ENCODE data around the gene CDC20.
A peak's percentile ranks its signal among the peaks of the same experiment; 100 is the strongest.

CDC20 gene

DNA sequence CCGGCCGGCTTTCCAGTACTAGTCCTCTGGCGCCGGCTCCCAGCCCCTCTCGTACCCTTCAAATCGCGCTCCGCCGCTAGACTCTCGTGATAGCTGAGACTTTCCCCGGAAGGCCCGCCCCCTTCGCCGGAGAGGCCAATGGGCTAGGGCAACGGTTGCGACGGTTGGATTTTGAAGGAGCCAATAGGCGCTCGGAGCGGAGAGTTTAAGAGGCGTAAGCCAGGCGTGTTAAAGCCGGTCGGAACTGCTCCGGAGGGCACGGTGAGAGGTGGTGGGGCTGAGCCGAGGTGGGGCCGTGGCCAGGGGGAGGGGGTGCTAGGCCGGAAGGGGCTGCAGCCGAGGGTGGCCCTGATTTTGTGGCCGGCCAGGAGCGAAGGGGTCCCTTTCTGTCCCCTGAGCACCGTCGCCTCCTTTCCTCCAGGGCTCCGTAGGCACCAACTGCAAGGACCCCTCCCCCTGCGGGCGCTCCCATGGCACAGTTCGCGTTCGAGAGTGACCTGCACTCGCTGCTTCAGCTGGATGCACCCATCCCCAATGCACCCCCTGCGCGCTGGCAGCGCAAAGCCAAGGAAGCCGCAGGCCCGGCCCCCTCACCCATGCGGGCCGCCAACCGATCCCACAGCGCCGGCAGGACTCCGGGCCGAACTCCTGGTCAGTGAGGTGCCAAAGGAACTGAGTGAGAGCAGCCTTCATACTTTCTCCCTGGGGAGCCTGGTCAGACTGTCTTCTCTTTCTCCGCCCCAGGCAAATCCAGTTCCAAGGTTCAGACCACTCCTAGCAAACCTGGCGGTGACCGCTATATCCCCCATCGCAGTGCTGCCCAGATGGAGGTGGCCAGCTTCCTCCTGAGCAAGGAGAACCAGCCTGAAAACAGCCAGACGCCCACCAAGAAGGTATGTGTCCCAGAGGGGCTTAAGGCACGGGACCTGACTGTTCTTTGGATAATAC is at the start of gene CDC20:
CDC20 (plus strand) TSS at position 236 of the 948 bp plus-strand sequence; CDS start at position 471, 235 bp downstream.
- DNase-seq (ENCODE audit: low read depth): peak; percentile 93

DNA sequence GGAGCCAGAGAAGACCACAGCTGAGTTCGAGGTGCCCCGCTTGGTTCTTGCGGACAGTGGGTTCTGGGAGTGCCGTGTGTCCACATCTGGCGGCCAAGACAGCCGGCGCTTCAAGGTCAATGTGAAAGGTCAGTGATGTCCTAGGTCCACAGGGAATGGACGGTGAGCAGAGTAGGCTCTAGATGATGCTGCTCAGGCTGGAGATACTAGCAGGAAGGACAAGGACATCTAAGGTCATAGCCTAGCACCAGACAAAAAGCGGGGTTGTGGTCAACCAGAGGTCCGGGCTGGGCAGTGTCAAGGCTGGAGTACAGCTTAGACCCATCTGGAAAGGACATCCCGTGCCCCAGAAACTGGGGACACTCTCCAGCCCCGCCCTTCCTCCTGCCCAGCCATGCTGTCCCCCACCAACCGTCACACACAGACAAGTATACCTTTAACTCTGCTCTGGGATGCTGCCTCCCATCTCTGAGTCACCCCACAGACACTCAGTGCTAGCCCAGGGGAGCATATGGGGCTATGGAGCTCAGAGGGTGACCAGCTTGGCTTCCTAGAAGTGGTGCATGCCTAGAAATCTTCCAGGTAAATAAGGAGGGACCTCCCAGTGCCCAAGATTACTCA is 49.3 kb upstream of the CDC20 start:
- DNase-seq (ENCODE audit: low read depth): no peak

DNA sequence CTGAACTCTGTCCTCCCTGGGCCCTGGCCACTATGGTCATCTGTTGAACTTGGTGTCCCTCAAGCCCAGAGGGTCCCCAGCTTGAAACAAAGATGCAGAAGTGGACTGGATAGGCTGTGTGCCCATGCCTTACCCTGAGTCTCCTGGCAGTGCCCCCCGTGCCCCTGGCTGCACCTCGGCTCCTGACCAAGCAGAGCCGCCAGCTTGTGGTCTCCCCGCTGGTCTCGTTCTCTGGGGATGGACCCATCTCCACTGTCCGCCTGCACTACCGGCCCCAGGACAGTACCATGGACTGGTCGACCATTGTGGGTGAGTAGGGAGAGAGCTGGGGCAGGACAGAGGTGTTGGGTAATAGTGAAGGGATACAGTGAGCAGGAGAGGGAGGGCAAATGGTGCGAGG is 47.3 kb upstream of the CDC20 start:
- DNase-seq (ENCODE audit: low read depth): no peak

DNA sequence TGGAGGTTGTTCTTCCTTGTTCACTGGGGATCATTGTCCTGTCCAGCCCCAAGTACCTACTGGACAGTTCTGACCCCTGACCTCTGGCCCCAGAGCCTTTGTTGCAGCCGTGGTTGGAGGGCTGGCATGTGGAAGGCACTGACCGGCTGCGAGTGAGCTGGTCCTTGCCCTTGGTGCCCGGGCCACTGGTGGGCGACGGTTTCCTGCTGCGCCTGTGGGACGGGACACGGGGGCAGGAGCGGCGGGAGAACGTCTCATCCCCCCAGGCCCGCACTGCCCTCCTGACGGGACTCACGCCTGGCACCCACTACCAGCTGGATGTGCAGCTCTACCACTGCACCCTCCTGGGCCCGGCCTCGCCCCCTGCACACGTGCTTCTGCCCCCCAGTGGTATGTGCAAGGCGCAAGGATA is 46.6 kb upstream of the CDC20 start:
- no peak for DNase-seq (ENCODE audit: low read depth)

DNA sequence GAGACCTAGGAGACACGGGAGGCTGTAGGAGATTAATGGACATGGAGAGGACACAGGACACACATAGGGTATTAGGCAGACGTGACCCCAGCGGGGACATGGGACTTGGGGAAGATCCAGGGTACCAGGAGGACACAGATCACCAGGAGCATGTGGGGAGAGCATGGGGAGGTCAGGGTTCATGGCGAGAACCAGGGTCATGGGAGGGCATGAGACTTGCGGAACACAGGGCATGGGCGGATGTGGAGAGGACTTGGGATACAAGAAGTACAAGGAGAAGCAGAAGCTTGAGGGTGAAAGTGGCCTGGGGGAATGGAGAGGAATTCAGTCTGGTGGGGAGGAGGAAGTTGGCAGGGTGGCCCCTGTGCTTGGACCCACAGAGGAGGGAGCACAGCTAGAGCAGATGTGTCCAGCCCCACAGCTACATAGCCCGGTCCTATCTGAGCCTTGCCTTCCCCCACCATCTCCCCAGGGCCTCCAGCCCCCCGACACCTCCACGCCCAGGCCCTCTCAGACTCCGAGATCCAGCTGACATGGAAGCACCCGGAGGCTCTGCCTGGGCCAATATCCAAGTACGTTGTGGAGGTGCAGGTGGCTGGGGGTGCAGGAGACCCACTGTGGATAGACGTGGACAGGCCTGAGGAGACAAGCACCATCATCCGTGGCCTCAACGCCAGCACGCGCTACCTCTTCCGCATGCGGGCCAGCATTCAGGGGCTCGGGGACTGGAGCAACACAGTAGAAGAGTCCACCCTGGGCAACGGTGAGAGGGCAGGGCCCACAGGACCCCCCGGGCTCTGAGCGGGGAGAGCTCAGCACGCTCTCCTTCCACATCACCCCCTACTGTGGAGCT is 45.9 kb upstream of the CDC20 start:
- no peak for DNase-seq (ENCODE audit: low read depth)

DNA sequence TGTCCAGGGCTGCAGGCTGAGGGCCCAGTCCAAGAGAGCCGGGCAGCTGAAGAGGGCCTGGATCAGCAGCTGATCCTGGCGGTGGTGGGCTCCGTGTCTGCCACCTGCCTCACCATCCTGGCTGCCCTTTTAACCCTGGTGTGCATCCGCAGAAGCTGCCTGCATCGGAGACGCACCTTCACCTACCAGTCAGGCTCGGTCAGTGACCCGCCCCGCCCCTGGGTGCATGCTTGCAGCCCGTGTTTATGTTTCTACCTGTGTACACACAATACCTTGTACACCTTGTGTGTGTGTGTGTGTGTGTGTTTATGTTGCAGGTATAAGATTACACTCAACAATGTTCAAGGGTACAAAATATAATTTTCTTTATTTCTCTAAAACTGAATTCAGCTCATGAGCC is 45.0 kb upstream of the CDC20 start:
- no peak for DNase-seq (ENCODE audit: low read depth)

DNA sequence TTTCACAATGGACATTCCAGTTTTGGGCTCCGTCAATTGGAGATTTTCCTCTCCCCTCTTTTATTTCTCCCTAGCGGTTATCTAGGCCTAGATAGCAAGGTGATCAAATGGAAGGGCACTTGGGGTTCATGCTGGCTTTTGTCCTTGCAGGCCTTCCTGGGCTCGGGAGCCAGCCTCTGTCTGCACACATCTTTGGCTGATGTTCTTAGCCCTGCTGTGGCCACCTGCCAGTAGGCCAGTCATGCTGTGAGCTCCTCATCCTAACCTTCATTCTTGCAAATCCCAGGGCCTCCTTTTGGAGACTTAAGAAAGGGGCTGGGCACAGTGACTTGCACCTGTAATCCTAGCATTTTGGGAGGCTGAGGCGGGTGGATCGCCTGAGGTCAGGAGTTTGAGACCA is 44.5 kb upstream of the CDC20 start:
- DNase-seq (ENCODE audit: low read depth): no peak

DNA sequence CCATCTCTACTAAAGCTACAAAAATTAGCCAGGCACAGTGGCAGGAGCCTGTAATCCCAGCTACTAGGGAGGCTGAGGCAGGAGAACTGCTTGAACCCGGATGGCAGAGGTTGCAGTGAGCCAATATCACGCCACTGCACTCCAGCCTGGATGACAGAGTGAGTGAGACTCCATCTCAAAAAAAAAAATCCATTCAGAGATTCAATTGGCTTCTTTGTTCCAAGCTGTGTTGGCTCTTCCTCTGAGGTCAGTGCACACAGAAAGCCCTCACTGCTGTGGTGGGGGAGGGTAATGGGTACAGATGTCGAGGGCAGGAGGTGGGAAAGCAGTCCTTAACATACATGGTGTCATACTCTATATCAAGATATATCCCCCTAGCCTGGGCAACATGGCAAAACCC is 43.3 kb upstream of the CDC20 start:
- no peak for DNase-seq (ENCODE audit: low read depth)

DNA sequence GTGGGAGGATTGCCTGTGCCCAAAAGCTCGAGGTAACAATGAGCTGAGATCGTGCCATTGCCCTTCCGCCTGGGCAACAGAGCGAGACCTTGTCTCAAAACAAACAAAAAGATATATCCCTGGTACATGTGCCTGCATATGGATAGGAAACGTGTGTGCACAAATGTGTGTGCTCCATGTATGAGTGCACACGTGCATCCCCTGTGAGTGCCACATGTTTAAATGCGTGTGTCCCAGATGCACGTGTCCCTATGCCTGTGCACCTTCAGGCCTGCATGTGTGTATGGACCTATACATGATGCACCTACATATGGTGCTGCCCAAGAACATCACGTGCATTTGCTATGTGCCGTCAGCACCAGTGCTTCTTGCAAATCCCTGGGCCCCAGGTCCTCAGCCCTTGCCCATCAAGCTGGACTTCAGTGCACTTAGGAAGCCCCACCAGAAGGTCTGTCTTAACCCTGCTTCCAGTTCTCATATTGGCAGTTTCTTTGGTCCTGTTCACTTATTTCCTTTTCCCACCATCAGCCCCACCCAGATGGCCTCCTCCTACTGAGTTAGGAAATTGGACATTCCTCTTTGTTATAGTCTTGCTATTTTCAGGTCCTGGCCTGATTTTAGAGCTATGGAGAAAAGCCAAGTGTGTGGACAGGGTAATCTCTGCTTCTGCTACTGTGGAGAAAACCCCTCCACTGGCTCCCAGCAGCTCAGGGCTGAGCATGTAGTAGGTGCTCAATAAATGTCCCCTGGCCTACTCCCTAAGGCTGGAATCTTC is 42.6 kb upstream of the CDC20 start:
- no peak for DNase-seq (ENCODE audit: low read depth)

DNA sequence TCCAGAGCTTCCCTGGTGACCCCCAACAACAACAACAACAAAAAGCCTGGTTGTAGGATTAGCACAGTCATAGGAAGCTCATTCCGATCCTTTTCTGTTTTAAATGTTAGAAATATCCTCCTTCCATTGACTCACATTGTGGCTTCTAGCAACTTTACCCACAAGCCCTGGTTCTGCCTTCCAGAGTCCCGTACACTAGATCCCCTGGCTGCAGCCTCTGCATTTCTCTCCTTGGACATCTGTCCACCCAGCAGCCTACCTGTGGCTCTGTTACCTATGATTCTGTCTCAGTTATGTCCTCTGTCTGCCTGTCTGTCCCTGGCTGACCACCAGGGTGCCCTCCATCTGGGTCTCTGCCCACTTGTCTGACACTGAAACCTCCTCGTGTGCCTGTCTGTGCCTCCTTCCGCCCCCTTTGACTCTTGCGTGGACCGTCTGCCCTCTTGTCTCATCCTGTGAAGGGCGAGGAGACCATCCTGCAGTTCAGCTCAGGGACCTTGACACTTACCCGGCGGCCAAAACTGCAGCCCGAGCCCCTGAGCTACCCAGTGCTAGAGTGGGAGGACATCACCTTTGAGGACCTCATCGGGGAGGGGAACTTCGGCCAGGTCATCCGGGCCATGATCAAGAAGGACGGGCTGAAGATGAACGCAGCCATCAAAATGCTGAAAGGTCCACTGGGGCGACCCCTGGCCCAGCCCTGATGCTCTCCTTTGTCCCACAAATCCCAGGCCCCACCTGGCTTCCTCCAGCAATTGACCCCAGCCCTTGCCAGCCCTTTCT is 41.9 kb upstream of the CDC20 start:
- DNase-seq (ENCODE audit: low read depth): no peak

DNA sequence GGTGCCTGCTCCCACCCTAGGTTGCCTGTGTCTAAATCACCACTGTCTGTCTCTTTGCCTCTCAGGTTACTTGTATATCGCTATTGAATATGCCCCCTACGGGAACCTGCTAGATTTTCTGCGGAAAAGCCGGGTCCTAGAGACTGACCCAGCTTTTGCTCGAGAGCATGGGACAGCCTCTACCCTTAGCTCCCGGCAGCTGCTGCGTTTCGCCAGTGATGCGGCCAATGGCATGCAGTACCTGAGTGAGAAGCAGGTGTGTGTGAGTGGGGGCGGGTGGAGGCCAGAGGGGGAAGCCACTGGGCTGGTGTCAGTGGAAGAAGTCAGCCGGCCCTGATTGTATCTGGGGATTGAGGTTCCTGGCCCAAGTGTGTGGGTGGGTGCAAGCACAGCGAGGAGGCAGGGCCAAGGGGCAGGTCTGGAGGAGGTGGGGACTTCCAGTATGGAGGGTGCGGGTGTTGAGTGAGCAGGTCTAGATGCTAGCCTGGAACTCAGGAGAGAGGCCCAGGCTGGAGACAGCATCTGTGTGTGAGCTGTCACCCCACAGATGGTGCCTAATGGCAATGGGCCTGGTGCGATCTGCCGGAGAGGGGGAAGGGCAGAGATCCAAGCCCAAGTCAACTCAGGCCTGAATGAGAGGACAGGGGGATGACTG is 40.8 kb upstream of the CDC20 start:
- DNase-seq (ENCODE audit: low read depth): no peak

DNA sequence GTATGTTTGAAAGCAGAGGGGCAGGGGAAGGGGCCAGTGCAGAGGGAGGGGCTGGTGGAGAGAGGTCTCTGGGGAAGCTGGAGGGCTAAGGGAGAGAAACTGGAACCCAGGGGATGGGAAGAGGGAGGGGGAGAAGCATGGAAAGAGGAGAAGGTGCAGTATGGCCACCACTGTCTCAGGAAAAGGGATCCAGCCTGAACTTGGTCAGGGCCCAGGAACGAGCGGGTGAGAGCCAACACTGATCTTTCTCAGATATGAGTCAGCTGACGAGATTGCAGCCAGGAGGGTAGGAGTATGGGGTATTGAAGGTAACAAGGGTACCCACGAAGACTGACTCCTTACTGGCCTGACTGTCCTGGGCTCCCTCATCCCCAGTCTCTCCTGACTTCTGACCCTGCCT is 40.0 kb upstream of the CDC20 start:
- DNase-seq (ENCODE audit: low read depth): no peak

DNA sequence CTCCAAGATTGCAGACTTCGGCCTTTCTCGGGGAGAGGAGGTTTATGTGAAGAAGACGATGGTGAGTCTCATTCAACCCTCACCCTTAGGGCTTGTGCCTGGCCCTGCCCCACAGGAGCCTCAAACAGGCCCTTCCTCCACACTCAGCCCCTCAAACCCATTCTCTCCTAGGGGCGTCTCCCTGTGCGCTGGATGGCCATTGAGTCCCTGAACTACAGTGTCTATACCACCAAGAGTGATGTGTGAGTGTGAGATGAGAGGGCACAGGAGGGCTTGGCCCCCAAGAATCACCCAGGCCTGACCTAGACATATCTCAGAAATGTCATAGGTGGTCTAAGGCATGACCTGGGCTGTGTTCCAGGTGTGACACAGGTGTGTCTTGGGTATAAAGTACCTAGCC is 39.5 kb upstream of the CDC20 start:
- DNase-seq (ENCODE audit: low read depth): no peak

DNA sequence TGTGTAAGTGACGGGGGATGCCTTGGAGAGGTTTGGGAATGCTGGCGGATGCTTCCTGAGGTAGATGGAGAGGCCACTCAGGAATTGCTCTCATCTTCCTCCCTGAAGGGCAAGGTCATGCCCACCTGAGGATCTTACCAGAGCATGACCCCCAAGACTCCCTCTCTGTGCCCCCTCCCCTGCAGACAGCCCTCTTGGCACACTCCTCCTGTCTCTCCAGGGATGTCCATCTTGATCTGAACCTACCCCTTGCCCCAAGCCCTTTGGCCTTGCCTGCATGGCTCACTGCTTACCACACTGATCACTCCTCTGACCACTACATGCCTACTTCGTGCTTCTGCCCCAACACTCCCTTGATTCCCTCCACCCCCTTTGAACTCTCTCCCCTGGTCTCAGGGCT is 39.0 kb upstream of the CDC20 start:
- no peak for DNase-seq (ENCODE audit: low read depth)

DNA sequence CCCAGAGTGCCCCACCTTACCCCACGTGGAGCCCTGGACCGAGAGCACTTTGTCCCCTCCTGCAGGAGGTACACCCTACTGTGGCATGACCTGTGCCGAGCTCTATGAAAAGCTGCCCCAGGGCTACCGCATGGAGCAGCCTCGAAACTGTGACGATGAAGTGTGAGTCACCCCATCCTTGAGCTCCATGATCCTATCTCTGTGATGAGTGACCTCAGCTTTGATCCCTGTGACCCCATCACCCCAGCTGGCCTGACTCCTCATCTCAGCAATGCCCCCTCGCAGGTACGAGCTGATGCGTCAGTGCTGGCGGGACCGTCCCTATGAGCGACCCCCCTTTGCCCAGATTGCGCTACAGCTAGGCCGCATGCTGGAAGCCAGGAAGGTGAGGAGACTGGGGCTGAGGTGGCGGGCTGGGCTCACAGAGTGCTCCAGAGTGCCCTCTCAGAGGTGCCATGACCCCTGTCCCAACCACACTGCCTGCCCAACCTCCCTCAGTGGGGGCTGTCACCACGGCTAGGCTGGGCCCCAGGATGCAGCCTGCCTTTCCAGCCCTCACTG is 37.4 kb upstream of the CDC20 start:
- DNase-seq (ENCODE audit: low read depth): no peak

DNA sequence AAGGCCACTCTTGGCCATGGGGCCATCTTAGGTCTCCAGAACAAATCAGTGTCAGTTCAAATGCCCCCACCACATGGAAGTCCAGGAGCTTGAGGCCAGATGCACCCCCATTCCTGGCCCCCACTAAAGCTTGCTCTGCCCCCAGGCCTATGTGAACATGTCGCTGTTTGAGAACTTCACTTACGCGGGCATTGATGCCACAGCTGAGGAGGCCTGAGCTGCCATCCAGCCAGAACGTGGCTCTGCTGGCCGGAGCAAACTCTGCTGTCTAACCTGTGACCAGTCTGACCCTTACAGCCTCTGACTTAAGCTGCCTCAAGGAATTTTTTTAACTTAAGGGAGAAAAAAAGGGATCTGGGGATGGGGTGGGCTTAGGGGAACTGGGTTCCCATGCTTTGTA is 36.3 kb upstream of the CDC20 start:
- no peak for DNase-seq (ENCODE audit: low read depth)

DNA sequence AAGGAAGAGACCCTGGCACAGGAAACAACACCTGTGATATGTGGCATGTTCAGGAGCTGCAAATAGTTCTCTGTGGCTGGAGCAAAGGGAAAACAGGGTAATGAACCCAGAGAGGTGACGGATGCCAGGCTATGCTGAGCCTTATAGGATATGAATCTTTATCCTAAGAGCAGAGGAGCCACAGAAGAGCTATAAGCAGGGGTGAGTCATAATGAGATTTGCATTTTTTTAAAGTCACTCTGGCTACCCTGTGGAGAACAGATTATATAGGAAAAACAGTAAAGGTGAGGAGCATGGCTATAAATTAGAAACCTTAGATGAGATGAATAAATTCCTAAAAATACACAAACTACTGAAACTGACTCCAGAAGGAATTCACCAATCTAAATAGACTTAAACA is 34.0 kb upstream of the CDC20 start:
- no peak for DNase-seq (ENCODE audit: low read depth)

DNA sequence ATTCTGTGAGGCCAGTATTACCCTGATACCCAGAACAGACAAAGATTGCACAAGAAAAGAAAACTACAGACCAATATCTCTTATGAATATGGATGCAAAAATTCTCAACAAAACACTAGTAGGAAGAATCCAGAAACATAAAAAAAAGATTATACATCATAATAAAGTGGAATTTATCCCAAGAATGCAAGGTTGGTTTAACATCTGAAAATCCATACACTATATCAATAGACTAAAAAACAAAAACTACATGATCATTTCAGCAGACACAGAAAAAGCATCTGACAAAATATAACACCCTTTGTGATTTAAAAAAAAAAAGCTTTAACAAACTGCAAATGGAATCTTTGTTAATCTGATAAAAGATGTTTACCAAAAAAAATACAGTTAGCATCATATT is 33.4 kb upstream of the CDC20 start:
- DNase-seq (ENCODE audit: low read depth): no peak

DNA sequence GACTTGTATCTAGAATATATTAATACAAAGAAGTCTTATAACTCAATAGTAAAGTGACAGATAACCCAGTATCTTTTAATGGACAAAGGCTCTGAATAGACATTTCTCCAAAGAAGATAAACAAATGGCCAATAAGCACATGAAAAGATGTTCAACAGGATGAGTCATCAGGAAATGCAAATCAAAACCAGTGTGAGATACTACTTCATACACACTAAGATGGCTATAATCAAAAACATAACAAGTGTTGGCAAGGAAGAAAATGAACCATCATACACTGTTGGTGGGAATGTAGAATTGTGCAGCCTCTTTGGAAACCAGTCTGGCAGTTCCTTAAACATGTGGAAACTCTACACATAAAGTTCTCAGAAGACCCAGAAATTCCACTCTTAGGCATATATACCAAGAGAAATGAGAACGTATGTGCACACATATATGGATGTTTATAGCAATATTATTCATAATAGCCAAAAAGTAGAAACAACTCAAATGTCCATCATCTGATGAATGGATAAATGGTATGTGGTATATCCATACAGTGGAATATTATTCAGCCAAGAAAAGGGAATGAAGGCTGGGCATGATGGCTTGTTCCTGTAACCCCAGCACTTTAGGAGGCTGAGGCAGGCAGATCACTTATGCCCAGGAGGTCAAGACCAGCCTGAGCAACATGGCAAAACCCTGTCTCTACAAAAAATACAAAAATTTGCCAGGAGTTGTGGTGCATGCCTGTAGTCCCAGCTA is 31.1 kb upstream of the CDC20 start:
- peak; percentile 24 for DNase-seq (ENCODE audit: low read depth)
